Sciatic nerve (tissue), 2 donors: ENCODE measurements around the gene CABLES2. TPM values are rescaled to one million over a fixed set of nuclear protein-coding genes. Genes with fewer than 3 reads are reported as not detected.
A peak's percentile ranks its signal among the peaks of the same experiment; 100 is the strongest.

Experiments
- ATAC-seq: fragments of 200-7000 bp; cut with Tn5 transposase; one replicate; pipeline ENCODE4 v1.9.1; 2020; ENCODE audit warnings: mild to moderate bottlenecking, moderate library complexity
- DNase-seq: peaks from one replicate; pipeline ENCODE4 v3.0.0-alpha.2; 2020; ENCODE audit warnings: low spot score
- intact Hi-C: fragments of 100-400 bp; cut with DNase I; formaldehyde crosslinking; loops from one replicate; pipeline ENCODE4 v1.14.2; 2022
- total RNA-seq: library from RNA; stranded (reverse); fragmentation: NEBNext Ultra II Directional; extraction: Animal tissue kit (Norgen Biotek cat#: 25700); gene quantifications from one replicate; pipeline ENCODE4 v1.2.1, GENCODE V29; 2021
- donor health status: DM: no; HTN: no; CAD: no.
- donor health status: DM: no; HTN: no; CAD: no.

Gene CABLES2
- total RNA-seq, 1 donor from 2014 or later: 4.5 TPM

- no peak for ATAC-seq
- intact Hi-C loops: no loop called here
- no peak for DNase-seq
These were observed 1.6 kb upstream of the CABLES2 start for GRCh38 chr20:62408640-62409039.

- intact Hi-C loops: no loop called here
- no peak for ATAC-seq
- DNase-seq: no peak
These were observed 970 bp upstream of the CABLES2 start for GRCh38 chr20:62408055-62408454.

- ATAC-seq: no peak
- intact Hi-C loops: no loop called here
These were observed 379 bp downstream of the CABLES2 start for GRCh38 chr20:62406635-62407176.

GRCh38 chr20:62405981-62406513 lies 1.0 kb downstream of the CABLES2 start:
- ATAC-seq: no peak
- intact Hi-C loops: no loop called here
- no peak for DNase-seq

More at GRCh38 chr20:62406635-62407176, 379 bp downstream of the CABLES2 start:
- no peak for DNase-seq

GRCh38 chr20:62405108-62405980 lies 1.7 kb downstream of the CABLES2 start:
- ATAC-seq (peak; percentile 44), DNase-seq (no peak)
- intact Hi-C loops: no loop called here

GRCh38 chr20:62404761-62405107 lies 2.4 kb downstream of the CABLES2 start:
- intact Hi-C loops: no loop called here
- no peak for ATAC-seq
- no peak for DNase-seq

GRCh38 chr20:62404112-62404665 lies 2.9 kb downstream of the CABLES2 start:
- no peak for DNase-seq
- intact Hi-C loops: no loop called here
- no peak for ATAC-seq

GRCh38 chr20:62403331-62403730 lies 3.8 kb downstream of the CABLES2 start:
- no peak for DNase-seq
- intact Hi-C loops: no loop called here
- no peak for ATAC-seq

- DNase-seq (no peak), ATAC-seq (no peak)
- intact Hi-C loops: no loop called here
These were observed 4.5 kb downstream of the CABLES2 start for GRCh38 chr20:62402456-62403150.

GRCh38 chr20:62401331-62401779 lies 5.7 kb downstream of the CABLES2 start:
- ATAC-seq (no peak), DNase-seq (no peak)
- intact Hi-C loops: no loop called here

- intact Hi-C loops: no loop called here
- no peak for DNase-seq
- no peak for ATAC-seq
These were observed 6.5 kb downstream of the CABLES2 start for GRCh38 chr20:62400541-62400940.

- intact Hi-C loops: no loop called here
- ATAC-seq: no peak
- DNase-seq: no peak
These were observed 7.1 kb downstream of the CABLES2 start for GRCh38 chr20:62400021-62400420.

GRCh38 chr20:62398120-62398821 lies 8.8 kb downstream of the CABLES2 start:
- ATAC-seq (no peak), DNase-seq (no peak)
- intact Hi-C loops: no loop called here

- DNase-seq (no peak), ATAC-seq (no peak)
- intact Hi-C loops: no loop called here
These were observed 10.5 kb downstream of the CABLES2 start for GRCh38 chr20:62396367-62397239.

- no peak for ATAC-seq
- intact Hi-C loops: no loop called here
These were observed 11.5 kb downstream of the CABLES2 start for GRCh38 chr20:62395311-62396242.

GRCh38 chr20:62394248-62395245 lies 12.5 kb downstream of the CABLES2 start:
- DNase-seq: no peak
- intact Hi-C loops: no loop called here
- no peak for ATAC-seq

More at GRCh38 chr20:62395311-62396242, 11.5 kb downstream of the CABLES2 start:
- DNase-seq: no peak
